ENCODE measurements around the gene GALT. TPM values are rescaled to one million over a fixed set of nuclear protein-coding genes. Genes with fewer than 3 reads are reported as not detected.

The GALT gene
- total and polyA plus RNA-seq, 2 of the 4 experiments (the other 2 are of a cell fraction), result 15.8 to 34.6 TPM

- no peak for TF ChIP-seq RAD21 (IDR thresholded peaks at IDR 0.05; ENCODE audit: low read length)
Observed at GRCh38 chr9:34636791-34637355, 9.6 kb upstream of the GALT start (continued).

- BruUV-seq (replicated peaks), result TSS peak; percentile 31
- in situ Hi-C loops (cut with MboI; ENCODE audit: low sequenced_read_pairs) (no loop called here), intact Hi-C loops (cut with micrococcal nuclease) (loop anchor here (2.0 kb wide), 1 partner anchor 65 kb away; no protein-coding TSS in a partner anchor)
- no peak for TF ChIP-seq POLR2A (IDR thresholded peaks at IDR 0.05; ENCODE audit: low read depth, low read length)
- TF ChIP-seq CHD1 (IDR thresholded peaks at IDR 0.05; ENCODE audit: low read depth, low read length), result peak; percentile 89; the same call in 1 of the 2 replicates
- no peak for TF ChIP-seq ELK1 (IDR thresholded peaks at IDR 0.05; ENCODE audit: borderline replicate concordance, low read depth, low read length)
- TF ChIP-seq SMC3 (IDR thresholded peaks at IDR 0.05; ENCODE audit: low read depth, low read length), result no peak
- TF ChIP-seq BHLHE40 (IDR thresholded peaks at IDR 0.05; ENCODE audit: low read depth, low read length), result peak; percentile 91
- TF ChIP-seq CTCF (conservative IDR thresholded peaks at IDR 0.05; ENCODE audit: low read depth, low read length), result no peak
- TF ChIP-seq USF2 (IDR thresholded peaks at IDR 0.05; ENCODE audit: low read depth, low read length), result peak; percentile 74
- TF ChIP-seq FOS (IDR thresholded peaks at IDR 0.05; ENCODE audit: low read depth, low read length), result no peak
- TF ChIP-seq MXI1 (IDR thresholded peaks at IDR 0.05; ENCODE audit: borderline replicate concordance, low read depth, low read length), result peak; percentile 81; the same call in 1 of the 2 replicates
Observed at GRCh38 chr9:34637356-34638137, 8.9 kb upstream of the GALT start, which contains the start of gene SIGMAR1. TSS of gene SIGMAR1 (minus strand) at chr9:34637787. CDS start at chr9:34637697, 90 bp downstream.

More at GRCh38 chr9:34637356-34638137, 8.9 kb upstream of the GALT start, which contains the start of gene SIGMAR1:
- H4K20me1 ChIP-seq (ENCODE audit: insufficient read depth, low read length), result peaks cover 9% of the 10 kb centered on the region; the same call in 1 of the 2 replicates
- POLR2A ChIA-PET (ENCODE audit: unreplicated experiment), result interaction anchor here (0.8 to 2.0 kb wide), 2 partner anchors 9 to 16 kb away, joined by 5 to 10 read pairs; partner anchors contain the start of gene GALT
- no peaks in the 10 kb centered on the region for H3K27me3 ChIP-seq (ENCODE audit: control insufficient read depth, insufficient read depth, low read length)
- peak within 1 kb of the TSS; percentile 79 for H3K18ac ChIP-seq (ENCODE audit: low read depth, low read length)
- H2AK9ac ChIP-seq (replicated peaks; ENCODE audit: low read depth, low read length, poor library complexity), result peak within 1 kb of the TSS; percentile 89
- H3K4me2 ChIP-seq (ENCODE audit: low read depth, low read length), result peak within 1 kb of the TSS; percentile 98
- DNase-seq, result peak; percentile 89
- ATAC-seq (ENCODE audit: low read depth), result peak; percentile 97
- peak within 1 kb of the TSS; percentile 97 for H3K23ac ChIP-seq (ENCODE audit: low read depth, low read length)
- H2BK15ac ChIP-seq (ENCODE audit: low read depth, low read length), result peak within 1 kb of the TSS; percentile 53; the same call in 1 of the 3 replicates
- peaks cover 13% of the 10 kb centered on the region; the same call in 1 of the 2 replicates for H3K9me1 ChIP-seq (ENCODE audit: insufficient read depth, low read length)
- H2BK20ac ChIP-seq (ENCODE audit: low read depth, low read length), result peak within 1 kb of the TSS; percentile 59
- H2BK120ac ChIP-seq (ENCODE audit: low read depth, low read length), result peak within 1 kb of the TSS; percentile 81
- dilution Hi-C loops (cut with HindIII; ENCODE audit: low sequenced_read_pairs, unreplicated experiment), result no loop called here
- H4K91ac ChIP-seq (ENCODE audit: insufficient read depth, low read depth, low read length), result peak within 1 kb of the TSS; percentile 85
- H2AFZ ChIP-seq (replicated peaks; ENCODE audit: low read length, poor library complexity), result peak within 1 kb of the TSS; percentile 97
- H4K5ac ChIP-seq (ENCODE audit: low read depth, low read length), result peak within 1 kb of the TSS; percentile 93
- peaks cover 6% of the 10 kb centered on the region for H3K36me3 ChIP-seq (ENCODE audit: control insufficient read depth, insufficient read depth, low read length)
- H4K8ac ChIP-seq (ENCODE audit: low read depth in 2 of 2, low read length in 2 of 2), result peak within 1 kb of the TSS; percentile 96 to 99
- peak within 1 kb of the TSS; percentile 91 for H3K14ac ChIP-seq (replicated peaks; ENCODE audit: low read depth, low read length)
- H3K79me1 ChIP-seq (ENCODE audit: low read depth in 1 of 2, low read length in 2 of 2), result peaks cover 13 to 36% of the 10 kb centered on the region in 2 experiments
- H3K56ac ChIP-seq (ENCODE audit: extremely low read depth, insufficient read depth, low read length), result 0 out of 2 replicates have a peak within 1 kb of the TSS, but pooled peaks have one; percentile 27
- peak within 1 kb of the TSS; percentile 82 for H3K27ac ChIP-seq (ENCODE audit: insufficient read depth, low read length)
- peak within 1 kb of the TSS; percentile 77 for H3K9ac ChIP-seq (ENCODE audit: low read depth, low read length)
- peak within 1 kb of the TSS; percentile 71 for H2BK5ac ChIP-seq (ENCODE audit: low read depth, low read length, poor library complexity, severe bottlenecking)
- peaks cover 4% of the 10 kb centered on the region for H3K4me1 ChIP-seq (ENCODE audit: control insufficient read depth, insufficient read depth, low read length)
- peak within 1 kb of the TSS; percentile 84 for H3K4me3 ChIP-seq (ENCODE audit: insufficient read depth, low read depth, low read length)
- H2AK5ac ChIP-seq (ENCODE audit: low read depth, low read length), result peak within 1 kb of the TSS; percentile 96
- no peaks in the 10 kb centered on the region for H3K9me3 ChIP-seq (ENCODE audit: control insufficient read depth, insufficient read depth, low read length)
- CTCF ChIA-PET, result no interaction called here
- 0% methylated on average over 42 of the region's 74 CpGs; no CpG with 5 or more reads in 1 of the 2 experiments for WGBS, 2 experiments (ENCODE audit: extremely low coverage in 2 of 2, insufficient read length in 1 of 2)
- H3K4ac ChIP-seq (ENCODE audit: low read depth, low read length), result peak within 1 kb of the TSS; percentile 90
